BJ (cell line): Measurements from ENCODE around the gene KDM1B. TPM values are rescaled to one million over a fixed set of nuclear protein-coding genes. Genes with fewer than 3 reads are reported as not detected.
"Not testable (repeated sequence)": the region's sequence is repeated elsewhere in the genome, so short reads cannot be mapped to it uniquely, and the experiment has no call there.

ENCODE experiments used
- CTCF ChIA-PET: fragments of 350-600 bp; formaldehyde crosslinking; extraction: SDS; loops from one replicate; lab custom pipeline; 2021; ENCODE audit warnings: antibody characterized with exemption, inconsistent platforms; lab: Yijun Ruan, JAX
- POLR2A ChIA-PET: fragments of 300-600 bp; sonication (Branson Sonifier 250); formaldehyde crosslinking; extraction: SDS; loops from one replicate; lab custom pipeline; 2021; ENCODE audit warnings: antibody characterized with exemption; lab: Charles Lee
- DNase-seq: peaks from one replicate; pipeline ENCODE4 v3.0.0-alpha.2; 2011; ENCODE audit warnings: low read depth
- H3K27me3 ChIP-seq: 2 replicates; pipeline ENCODE4 v1.6.0; 2011; ENCODE audit warnings: low read length; ENCODE audit not compliant: control insufficient read depth, insufficient read depth
- H3K36me3 ChIP-seq: 2 replicates; pipeline ENCODE4 v1.5.1; 2011; ENCODE audit warnings: low read length; ENCODE audit not compliant: control insufficient read depth, insufficient read depth
- H3K4me3 ChIP-seq: 2 replicates; pipeline ENCODE4 v1.5.1; 2011; ENCODE audit warnings: low read depth, mild to moderate bottlenecking, control low read depth, low read length
- polyA plus RNA-seq: library from polyadenylated mRNA; depleted of rRNA; stranded (reverse); fragments of >200 nt; gene quantifications from 2 replicates; pipeline ENCODE4 v1.2.3, GENCODE V29; 2011
- TF ChIP-seq, protein P1 (sequence below): IDR thresholded peaks from 2 replicates; pipeline ENCODE4 v1.5.1; 2011; ENCODE audit warnings: low read depth, mild to moderate bottlenecking, control low read depth, inconsistent platforms, low read length, moderate library complexity; ENCODE audit not compliant: insufficient read depth

Gene KDM1B
- polyA plus RNA-seq, 1 experiment: 10.3 TPM

DNA sequence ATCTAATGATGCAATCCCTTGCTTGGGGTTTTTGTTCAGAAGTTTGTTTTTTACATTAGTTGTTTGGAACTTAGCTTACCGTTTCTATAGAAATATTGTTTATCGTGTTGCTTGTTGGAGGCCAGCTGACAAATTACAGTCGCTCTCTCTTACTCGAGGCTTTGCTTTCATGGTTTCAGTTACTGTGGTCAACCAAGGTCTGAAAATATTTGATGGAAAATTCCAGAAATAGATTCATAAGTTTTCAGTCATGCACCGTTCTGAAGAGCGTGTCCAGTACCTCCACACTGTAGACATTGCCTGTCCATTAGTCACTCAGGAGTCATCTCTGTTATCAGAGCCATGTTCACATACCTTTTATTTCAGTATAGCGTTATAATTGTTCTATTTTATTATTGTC is 61.2 kb downstream of the KDM1B start:
- CTCF ChIA-PET: interaction anchor here (1.0 kb wide), 1 partner anchor 16 kb away, joined by 3 read pairs; no protein-coding TSS in a partner anchor
- POLR2A ChIA-PET: no interaction called here
- H3K4me3 ChIP-seq: no peak overlapping the region
- peak; percentile 28 for DNase-seq
- TF ChIP-seq, protein P1, sequence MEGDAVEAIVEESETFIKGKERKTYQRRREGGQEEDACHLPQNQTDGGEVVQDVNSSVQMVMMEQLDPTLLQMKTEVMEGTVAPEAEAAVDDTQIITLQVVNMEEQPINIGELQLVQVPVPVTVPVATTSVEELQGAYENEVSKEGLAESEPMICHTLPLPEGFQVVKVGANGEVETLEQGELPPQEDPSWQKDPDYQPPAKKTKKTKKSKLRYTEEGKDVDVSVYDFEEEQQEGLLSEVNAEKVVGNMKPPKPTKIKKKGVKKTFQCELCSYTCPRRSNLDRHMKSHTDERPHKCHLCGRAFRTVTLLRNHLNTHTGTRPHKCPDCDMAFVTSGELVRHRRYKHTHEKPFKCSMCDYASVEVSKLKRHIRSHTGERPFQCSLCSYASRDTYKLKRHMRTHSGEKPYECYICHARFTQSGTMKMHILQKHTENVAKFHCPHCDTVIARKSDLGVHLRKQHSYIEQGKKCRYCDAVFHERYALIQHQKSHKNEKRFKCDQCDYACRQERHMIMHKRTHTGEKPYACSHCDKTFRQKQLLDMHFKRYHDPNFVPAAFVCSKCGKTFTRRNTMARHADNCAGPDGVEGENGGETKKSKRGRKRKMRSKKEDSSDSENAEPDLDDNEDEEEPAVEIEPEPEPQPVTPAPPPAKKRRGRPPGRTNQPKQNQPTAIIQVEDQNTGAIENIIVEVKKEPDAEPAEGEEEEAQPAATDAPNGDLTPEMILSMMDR: no peak
- peaks cover 3% of the 10 kb centered on the region; the same call in 1 of the 2 replicates for H3K36me3 ChIP-seq
- no peaks in the 10 kb centered on the region for H3K27me3 ChIP-seq

DNA sequence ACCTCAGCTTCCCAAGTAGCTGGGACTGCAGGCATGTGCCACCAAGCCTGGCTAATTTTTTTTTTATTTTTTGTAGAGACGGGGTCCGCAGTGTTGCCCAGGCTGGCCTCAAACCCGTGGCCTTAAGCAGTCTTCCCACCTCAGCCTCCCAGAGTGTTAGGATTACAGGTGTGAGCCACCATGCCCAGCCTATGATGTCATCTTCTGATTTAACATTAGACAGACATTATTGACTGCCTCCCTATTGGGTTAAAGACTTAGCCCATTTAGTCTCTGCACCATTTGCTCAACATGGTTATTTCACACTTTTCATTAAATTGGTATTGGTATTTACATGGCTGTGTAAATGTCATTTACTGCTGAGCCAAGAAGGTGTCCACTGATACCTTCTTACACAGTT is 63.0 kb downstream of the KDM1B start:
- Histone ChIP-seq H3K27me3 (no peaks in the 10 kb centered on the region), H3K4me3 (no peak overlapping the region), H3K36me3 (peaks cover 3% of the 10 kb centered on the region; the same call in 1 of the 2 replicates)
- no peak for DNase-seq
- TF ChIP-seq, protein P1: no peak
- ChIA-PET POLR2A (no interaction called here), CTCF (interaction anchor here (0.7 kb wide), 1 partner anchor 202 kb away, joined by 4 read pairs; no protein-coding TSS in a partner anchor)

DNA sequence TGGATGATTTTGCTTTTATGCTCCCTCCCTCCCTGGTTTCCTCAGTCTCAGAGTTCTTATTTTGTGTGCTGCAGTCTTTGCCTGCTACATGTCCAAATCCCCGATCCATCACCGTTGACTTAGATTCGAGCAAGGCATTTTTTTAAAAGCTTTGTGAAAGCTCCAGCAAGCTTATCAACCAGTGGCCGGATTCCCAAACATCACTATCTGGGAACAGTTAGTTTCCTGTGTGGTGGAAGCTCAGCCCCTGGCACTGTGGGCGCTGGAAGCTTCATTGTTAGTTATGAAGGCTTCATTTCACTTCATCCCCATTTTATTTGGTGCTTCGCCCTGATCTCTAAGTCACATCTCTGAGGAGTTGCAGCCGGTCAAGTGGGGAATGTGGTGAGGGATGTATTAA is 64.4 kb downstream of the KDM1B start:
- CTCF ChIA-PET: no interaction called here
- peaks cover 3% of the 10 kb centered on the region; the same call in 1 of the 2 replicates for H3K36me3 ChIP-seq
- no peak overlapping the region for H3K4me3 ChIP-seq
- POLR2A ChIA-PET: no interaction called here
- TF ChIP-seq, protein P1: no peak
- no peak for DNase-seq
- H3K27me3 ChIP-seq: no peaks in the 10 kb centered on the region

DNA sequence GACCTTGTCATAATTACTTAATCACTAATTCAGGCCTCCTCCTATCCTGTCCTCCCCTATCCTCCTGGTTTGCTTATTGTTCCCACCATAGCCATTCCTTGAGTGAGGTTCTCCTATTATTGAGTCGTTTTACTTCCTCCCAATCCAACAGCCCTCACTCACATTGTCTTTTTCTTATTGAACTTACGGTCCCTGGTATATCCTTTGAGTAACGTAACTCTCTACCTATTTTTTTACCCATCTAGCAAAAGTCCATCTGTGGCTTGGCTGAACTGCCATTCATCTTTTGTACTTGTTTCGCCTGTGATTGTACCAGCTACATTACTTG is 66.0 kb downstream of the KDM1B start:
- CTCF ChIA-PET: no interaction called here
- H3K36me3 ChIP-seq: no peaks in the 10 kb centered on the region
- no peak overlapping the region for H3K4me3 ChIP-seq
- POLR2A ChIA-PET: no interaction called here
- DNase-seq: no peak
- TF ChIP-seq, protein P1: no peak
- H3K27me3 ChIP-seq: no peaks in the 10 kb centered on the region

DNA sequence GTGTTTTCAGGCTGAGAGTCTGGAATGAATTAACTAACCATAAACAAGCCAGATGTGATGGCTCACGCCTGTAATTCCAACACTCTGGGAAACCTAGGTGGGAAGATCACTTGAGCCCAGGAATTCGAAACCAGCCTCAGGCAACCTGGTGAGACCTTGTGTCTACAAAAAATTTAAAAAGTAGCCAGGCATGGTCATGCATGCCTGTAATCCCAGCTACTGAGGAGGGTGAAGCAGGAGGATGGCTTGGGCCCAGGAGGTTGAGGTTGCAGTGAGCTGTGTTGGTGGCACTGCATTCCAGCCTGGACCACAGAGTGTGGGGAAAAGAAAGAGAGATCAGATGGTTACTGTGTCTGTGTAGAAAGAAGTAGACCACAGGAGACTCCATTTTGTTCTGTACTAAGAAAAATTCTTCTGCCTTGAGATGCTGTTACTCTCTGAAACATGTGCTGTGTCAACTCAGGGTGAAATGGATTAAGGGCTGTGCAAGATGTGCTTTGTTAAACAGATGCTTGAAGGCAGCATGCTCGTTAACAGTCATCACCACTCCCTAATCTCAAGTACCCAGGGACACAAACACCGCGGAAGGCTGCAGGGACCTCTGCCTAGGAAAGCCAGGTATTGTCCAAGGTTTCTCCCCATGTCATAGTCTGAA is 71.4 kb downstream of the KDM1B start:
- CTCF ChIA-PET: interaction anchor here (0.8 kb wide), 1 partner anchor 532 kb away, joined by 3 read pairs; no protein-coding TSS in a partner anchor
- DNase-seq: peak; percentile 80
- H3K36me3 ChIP-seq, POLR2A ChIA-PET, H3K27me3 ChIP-seq, H3K4me3 ChIP-seq: not testable (repeated sequence)

DNA sequence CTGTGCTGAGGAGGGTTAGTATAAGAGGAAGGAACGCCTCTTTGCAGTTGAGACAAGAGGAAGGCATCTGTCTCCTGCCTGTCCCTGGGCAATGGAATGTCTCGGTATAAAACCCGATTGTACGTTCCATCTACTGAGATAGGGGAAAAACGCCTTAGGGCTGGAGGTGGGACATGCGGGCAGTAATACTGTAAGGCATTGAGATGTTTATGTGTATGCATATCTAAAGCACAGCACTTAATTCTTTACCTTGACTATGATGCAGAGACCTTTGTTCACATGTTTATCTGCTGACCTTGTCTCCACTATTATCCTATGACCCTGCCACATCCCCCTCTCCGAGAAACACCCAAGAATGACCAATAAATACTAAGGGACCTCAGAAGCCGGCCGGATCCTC is 71.9 kb downstream of the KDM1B start:
- CTCF ChIA-PET: interaction anchor here (0.8 kb wide), 1 partner anchor 531 kb away, joined by 3 read pairs; no protein-coding TSS in a partner anchor
- H3K4me3 ChIP-seq, H3K27me3 ChIP-seq, DNase-seq, H3K36me3 ChIP-seq, POLR2A ChIA-PET: not testable (repeated sequence)

DNA sequence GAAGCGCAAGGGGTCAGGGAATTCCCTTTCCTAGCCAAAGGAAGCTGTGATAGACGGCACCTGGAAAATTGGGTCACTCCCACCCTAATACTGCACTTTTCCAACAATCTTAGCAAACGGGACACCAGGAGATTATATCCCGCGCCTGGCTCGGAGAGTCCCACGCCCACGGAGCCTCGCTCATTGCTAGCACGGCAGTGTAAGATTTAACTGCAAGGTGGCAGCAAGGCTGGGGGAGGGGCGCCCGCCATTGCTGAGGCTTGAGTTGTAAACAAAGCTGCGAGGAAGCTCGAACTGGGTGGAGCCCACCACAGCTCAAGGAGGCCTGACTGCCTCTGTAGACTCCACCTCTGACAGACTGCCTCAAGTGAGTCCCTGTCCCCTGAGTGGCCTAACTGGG is 73.4 kb downstream of the KDM1B start:
- H3K36me3 ChIP-seq, CTCF ChIA-PET, H3K4me3 ChIP-seq, H3K27me3 ChIP-seq, DNase-seq: not testable (repeated sequence)
- POLR2A ChIA-PET: interaction anchor here (0.6 kb wide), 1 partner anchor 947 kb away, joined by 3 read pairs; no protein-coding TSS in a partner anchor

DNA sequence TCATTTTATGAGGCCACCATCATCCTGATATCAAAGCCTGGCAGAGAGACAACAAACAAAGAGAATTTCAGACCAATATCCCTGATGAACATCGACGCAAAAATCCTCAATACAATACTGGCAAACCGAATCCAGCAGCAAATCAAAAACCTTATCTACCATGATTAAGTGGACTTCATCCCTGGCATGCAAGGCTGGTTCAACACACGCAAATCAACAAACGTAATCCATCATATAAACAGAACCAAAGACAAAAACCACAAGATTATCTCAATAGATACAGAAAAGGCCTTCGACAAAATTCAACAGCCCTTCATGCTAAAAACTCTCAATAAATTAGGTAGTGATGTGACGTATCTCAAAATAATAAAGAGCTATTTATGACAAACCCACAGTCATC is 76.6 kb downstream of the KDM1B start:
- CTCF ChIA-PET, POLR2A ChIA-PET, H3K4me3 ChIP-seq, H3K36me3 ChIP-seq, H3K27me3 ChIP-seq, DNase-seq: not testable (repeated sequence)

DNA sequence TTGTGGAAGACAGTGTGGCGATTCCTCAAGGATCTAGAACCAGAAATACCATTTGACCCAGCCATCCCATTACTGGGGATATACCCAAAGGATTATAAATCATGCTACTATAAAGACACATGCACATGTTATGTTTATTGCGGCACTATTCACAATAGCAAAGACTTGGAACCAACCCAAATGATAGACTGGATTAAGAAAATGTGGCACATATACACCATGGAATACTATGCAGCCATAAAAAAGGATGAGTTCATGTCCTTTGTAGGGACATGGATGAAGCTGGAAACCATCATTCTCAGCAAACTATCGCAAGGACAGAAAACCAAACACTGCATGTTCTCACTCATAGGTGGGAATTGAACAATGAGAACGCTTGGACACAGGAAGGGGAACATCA is 78.5 kb downstream of the KDM1B start:
- H3K36me3 ChIP-seq, POLR2A ChIA-PET, H3K27me3 ChIP-seq, DNase-seq, CTCF ChIA-PET, H3K4me3 ChIP-seq: not testable (repeated sequence)
